Psoas muscle (tissue), 8 donors: ENCODE measurements around the gene EIF5. TPM values are rescaled to one million over a fixed set of nuclear protein-coding genes. Genes with fewer than 3 reads are reported as not detected.

ENCODE experiments used
- ATAC-seq, 4 donors: fragments of 200-7000 bp; cut with Tn5 transposase; one replicate each; pipeline ENCODE4 v1.9.1; 2020; ENCODE audit warnings: moderate library complexity in 3 of 4, mild to moderate bottlenecking in 2 of 4
- DNase-seq, 2 donors: peaks; one replicate each; pipeline ENCODE4 v3.0.0-alpha.2; 2020
- H3K27ac ChIP-seq: fragments of 200-600 bp; one replicate; pipeline ENCODE4 v1.8.0; 2022
- H3K27me3 ChIP-seq, 3 donors: fragments of 200-600 bp in 1 of 3; one replicate each; pipeline versions ENCODE4 v1.6.1 to v1.8.0; 2013 to 2022; ENCODE audit warnings: low read length in 2 of 3, mild to moderate bottlenecking in 2 of 3, moderate library complexity in 1 of 3; ENCODE audit not compliant: insufficient read depth in 3 of 3
- H3K36me3 ChIP-seq, 2 donors: fragments of 200-600 bp in 1 of 2; one replicate each; pipeline versions ENCODE4 v1.6.1 to v1.8.0; 2013 to 2022; ENCODE audit warnings: low read depth in 1 of 2, mild to moderate bottlenecking in 1 of 2, moderate library complexity in 1 of 2; ENCODE audit not compliant: insufficient read depth in 1 of 2
- H3K4me1 ChIP-seq: fragments of 200-600 bp; one replicate; pipeline ENCODE4 v1.8.0; 2022
- H3K4me3 ChIP-seq: fragments of 200-600 bp; one replicate; pipeline ENCODE4 v1.8.0; 2022; ENCODE audit warnings: mild to moderate bottlenecking
- H3K9me3 ChIP-seq: fragments of 200-600 bp; one replicate; pipeline ENCODE4 v1.8.0; 2022
- CTCF ChIP-seq: fragments of 200-600 bp; IDR thresholded peaks from one replicate; pipeline ENCODE4 v1.8.0; 2022; ENCODE audit warnings: antibody characterized with exemption
- WGBS, 3 donors: extraction: QIAGEN DNeasy Blood & Tissue Kit; methylation state at CpG; one replicate each; pipeline versions ENCODE4 v1.1.6 to v1.1.7; 2013; 5-methylcytosine and 5-hydroxymethylcytosine counted together
- intact Hi-C, 2 donors: fragments of 100-400 bp; cut with DNase I; formaldehyde crosslinking; loops; one replicate each; pipeline versions ENCODE4 v1.11.0 to v1.14.2; 2022
- polyA plus RNA-seq, 3 donors: library from polyadenylated mRNA; stranded (reverse); fragments of 200-250 nt; gene quantifications; one replicate each; pipeline ENCODE4 v1.2.3, GENCODE V29; 2013
- total RNA-seq, 4 donors: library from RNA; stranded (reverse); fragmentation: NEBNext Ultra II Directional in 2 of 4; extraction: Animal tissue kit (Norgen Biotek cat#: 25700) in 2 of 4; gene quantifications; one replicate each; pipeline versions ENCODE4 v1.2.1 to v1.2.4, GENCODE V29; 2021 to 2023
- donor health status: healthy with polysubstance abuse.
- donor health status: DM: no; HTN: no; CAD: no; lungs with moderate emphysema.
- donor health status: Bipolar disorder and iron deficiency.
- donor health status: healthy.
- donor health status: DM: yes; HTN: yes; CAD: no.
- donor health status: DM: no; HTN: no; CAD: no.
- donor health status: DM: no; HTN: no; CAD: no.
- donor health status: DM: yes; HTN: yes; CAD: no.

The EIF5 gene
- total and polyA plus RNA-seq, 7 donors = 163 to 535 (median 381) TPM

DNA sequence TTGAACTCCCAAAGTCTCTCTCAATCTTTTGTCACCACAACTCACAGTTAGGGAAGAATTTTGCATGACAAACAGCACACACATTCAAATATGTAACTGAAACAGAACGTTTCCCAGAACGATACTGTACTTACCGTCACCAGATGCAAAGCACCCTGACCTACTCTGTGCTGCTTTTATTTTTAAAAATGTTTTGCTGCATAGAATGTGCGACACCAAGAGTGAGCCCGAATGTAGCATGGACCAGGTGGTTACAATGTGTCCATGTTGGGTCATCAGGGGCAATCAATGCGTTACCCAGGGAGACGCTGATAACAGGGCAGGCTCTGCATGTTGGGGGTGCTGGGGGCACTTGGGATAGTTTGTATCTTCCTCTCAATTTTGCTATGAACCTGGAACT, 14.6 kb upstream of the EIF5 start:
- no peaks in the 10 kb centered on the region for H3K36me3 ChIP-seq
- H3K4me1 ChIP-seq = peaks cover 13% of the 10 kb centered on the region
- DNase-seq (no peak), ATAC-seq (no peak)
- TF ChIP-seq CTCF = no peak
- intact Hi-C loops = no loop called here
- WGBS, 3 donors = 89 to 93% (median 90%) methylated on average over 7 of the region's 7 CpGs
- H3K9me3 ChIP-seq = no peaks in the 10 kb centered on the region
- peaks cover 0 to 5% (median 0%) of the 10 kb centered on the region in 3 donors for H3K27me3 ChIP-seq
- no peak overlapping the region for H3K27ac ChIP-seq
- no peak overlapping the region for H3K4me3 ChIP-seq

DNA sequence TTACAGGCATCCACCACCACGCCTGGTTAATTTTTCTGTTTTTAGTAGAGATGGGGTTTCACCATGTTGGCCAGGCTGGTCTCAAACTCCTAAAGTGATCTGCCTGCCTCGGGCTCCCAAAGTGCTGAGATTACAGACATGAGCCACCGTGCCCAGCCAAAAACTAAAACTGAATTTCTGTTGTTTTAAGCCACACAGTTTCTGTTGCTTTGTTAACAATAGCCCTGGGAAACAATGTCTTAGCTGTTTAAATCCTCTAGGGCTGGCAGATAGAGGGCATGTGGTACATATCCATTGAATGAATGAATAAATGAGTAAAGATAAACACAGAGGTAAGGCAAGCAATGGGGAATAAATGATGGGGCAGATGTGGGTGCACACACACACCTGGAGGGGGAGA, 8.0 kb upstream of the EIF5 start:
- H3K27me3 ChIP-seq = peaks cover 0 to 5% (median 0%) of the 10 kb centered on the region in 3 donors
- no peak overlapping the region for H3K27ac ChIP-seq
- ATAC-seq = no peak
- TF ChIP-seq CTCF = no peak
- intact Hi-C loops = no loop called here
- 73 to 85% (median 75%) methylated on average over 3 of the region's 3 CpGs for WGBS, 3 donors
- H3K4me3 ChIP-seq = no peak overlapping the region
- no peaks in the 10 kb centered on the region for H3K4me1 ChIP-seq
- no peaks in the 10 kb centered on the region for H3K36me3 ChIP-seq
- DNase-seq = no peak
- no peaks in the 10 kb centered on the region for H3K9me3 ChIP-seq

GRCh38 chr14:103328941-103329340, 5.1 kb upstream of the EIF5 start:
- WGBS, 3 donors = 84 to 94% (median 91%) methylated on average over 5 of the region's 5 CpGs
- ATAC-seq (no peak), DNase-seq (no peak)
- H3K27me3 ChIP-seq = no peaks in the 10 kb centered on the region
- no peaks in the 10 kb centered on the region for H3K9me3 ChIP-seq
- peaks cover 13% of the 10 kb centered on the region for H3K4me1 ChIP-seq
- no peaks in the 10 kb centered on the region for H3K36me3 ChIP-seq
- intact Hi-C loops = no loop called here
- H3K27ac ChIP-seq = no peak overlapping the region
- TF ChIP-seq CTCF = no peak
- no peak overlapping the region for H3K4me3 ChIP-seq

DNA sequence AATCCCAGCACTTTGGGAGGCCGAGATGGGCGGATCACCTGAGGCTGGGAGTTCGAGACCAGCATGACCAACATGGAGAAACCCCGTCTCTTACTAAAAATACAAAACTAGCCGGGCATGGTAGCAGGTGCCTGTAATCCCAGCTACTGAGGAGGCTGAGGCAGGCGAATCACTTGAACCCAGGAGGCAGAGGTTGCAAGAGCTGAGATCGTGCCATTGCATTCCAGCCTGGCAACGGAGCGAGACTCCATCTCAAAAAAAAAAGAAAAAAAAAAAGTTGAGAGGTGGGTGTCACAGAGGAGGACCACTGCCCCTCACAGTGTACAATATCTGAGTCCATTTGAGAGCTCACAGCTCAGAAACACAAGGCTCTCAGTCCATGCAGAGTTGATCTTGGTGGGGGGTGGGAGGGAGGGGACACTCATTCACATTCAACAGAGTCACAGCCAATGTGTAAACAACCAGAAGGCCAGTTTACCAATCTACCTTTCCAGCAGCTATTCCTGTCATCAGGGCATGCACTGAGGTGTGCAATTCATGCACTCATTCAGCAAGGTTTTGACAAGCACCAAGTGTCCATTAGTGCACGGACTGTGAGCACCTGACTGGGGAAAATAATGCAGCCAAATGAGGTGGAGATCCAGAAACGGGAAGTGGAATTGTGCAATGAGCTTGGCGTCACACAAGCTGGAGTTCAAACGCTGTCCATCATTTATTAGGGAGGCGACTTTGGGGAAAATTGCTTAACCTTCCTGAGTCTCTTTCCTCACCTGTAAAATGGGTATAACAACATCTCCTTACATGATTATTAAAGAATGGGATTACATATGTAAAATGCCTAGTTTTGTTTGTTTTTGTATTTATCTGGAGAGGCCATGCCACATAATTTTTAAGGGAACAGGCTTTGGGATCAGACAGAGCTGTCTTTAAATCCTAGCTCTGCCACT, 4.4 kb upstream of the EIF5 start:
- Histone ChIP-seq H3K4me3 (no peak overlapping the region), H3K27ac (no peak overlapping the region), H3K27me3 (no peaks in the 10 kb centered on the region), H3K9me3 (no peaks in the 10 kb centered on the region), H3K4me1 (peaks cover 13% of the 10 kb centered on the region), H3K36me3 (no peaks in the 10 kb centered on the region)
- DNase-seq (no peak), ATAC-seq (no peak)
- WGBS, 3 donors = 72 to 73% (median 73%) methylated on average over 14 of the region's 14 CpGs
- intact Hi-C loops = no loop called here
- TF ChIP-seq CTCF = no peak
